Measurements from ENCODE around the gene GARS1. TPM values are rescaled to one million over a fixed set of nuclear protein-coding genes. Genes with fewer than 3 reads are reported as not detected.

GARS1 gene, protein sequence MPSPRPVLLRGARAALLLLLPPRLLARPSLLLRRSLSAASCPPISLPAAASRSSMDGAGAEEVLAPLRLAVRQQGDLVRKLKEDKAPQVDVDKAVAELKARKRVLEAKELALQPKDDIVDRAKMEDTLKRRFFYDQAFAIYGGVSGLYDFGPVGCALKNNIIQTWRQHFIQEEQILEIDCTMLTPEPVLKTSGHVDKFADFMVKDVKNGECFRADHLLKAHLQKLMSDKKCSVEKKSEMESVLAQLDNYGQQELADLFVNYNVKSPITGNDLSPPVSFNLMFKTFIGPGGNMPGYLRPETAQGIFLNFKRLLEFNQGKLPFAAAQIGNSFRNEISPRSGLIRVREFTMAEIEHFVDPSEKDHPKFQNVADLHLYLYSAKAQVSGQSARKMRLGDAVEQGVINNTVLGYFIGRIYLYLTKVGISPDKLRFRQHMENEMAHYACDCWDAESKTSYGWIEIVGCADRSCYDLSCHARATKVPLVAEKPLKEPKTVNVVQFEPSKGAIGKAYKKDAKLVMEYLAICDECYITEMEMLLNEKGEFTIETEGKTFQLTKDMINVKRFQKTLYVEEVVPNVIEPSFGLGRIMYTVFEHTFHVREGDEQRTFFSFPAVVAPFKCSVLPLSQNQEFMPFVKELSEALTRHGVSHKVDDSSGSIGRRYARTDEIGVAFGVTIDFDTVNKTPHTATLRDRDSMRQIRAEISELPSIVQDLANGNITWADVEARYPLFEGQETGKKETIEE
- total RNA-seq (2022; extraction: Qiagen RNA extraction): 121 to 162 TPM (median 136 TPM) in 5 replicates

DNA sequence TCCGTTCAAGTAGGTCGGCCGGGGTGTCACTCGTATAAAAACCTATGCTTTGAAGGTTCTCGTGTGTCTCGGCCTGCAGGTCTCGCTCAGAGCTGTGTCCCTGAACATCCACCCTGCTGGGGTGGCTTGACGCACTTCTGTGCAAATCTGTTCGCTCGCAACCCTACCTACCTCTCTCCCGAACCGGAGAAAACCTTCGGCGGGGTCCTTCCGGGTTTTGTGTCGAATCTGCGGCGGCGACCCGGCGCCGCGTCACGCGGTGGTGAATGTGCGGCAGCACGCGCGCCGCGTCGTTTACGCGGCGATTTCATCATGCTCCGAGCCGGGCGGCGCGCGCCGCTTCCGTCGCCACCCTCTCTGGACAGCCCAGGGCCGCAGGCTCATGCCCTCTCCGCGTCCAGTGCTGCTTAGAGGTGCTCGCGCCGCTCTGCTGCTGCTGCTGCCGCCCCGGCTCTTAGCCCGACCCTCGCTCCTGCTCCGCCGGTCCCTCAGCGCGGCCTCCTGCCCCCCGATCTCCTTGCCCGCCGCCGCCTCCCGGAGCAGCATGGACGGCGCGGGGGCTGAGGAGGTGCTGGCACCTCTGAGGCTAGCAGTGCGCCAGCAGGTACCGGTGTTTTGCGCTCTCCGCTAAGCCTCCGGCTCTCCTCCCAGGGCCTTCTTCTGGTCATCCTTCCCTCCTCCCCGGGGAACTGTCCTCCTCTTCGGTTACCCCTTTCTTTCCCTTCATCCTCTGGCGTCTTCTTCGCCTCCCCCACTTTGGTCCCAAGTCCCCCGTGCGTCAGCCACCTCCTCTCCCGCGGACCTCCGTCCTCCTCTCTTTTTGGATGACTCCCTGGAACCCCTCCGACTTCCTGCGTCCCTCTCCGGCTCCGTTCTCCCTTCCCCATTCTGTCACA is at the start of gene GARS1:
Gene GARS1 (plus strand): TSS at position 339 of the 896 bp plus-strand sequence. CDS start 44 bp downstream, at position 383.

DNA sequence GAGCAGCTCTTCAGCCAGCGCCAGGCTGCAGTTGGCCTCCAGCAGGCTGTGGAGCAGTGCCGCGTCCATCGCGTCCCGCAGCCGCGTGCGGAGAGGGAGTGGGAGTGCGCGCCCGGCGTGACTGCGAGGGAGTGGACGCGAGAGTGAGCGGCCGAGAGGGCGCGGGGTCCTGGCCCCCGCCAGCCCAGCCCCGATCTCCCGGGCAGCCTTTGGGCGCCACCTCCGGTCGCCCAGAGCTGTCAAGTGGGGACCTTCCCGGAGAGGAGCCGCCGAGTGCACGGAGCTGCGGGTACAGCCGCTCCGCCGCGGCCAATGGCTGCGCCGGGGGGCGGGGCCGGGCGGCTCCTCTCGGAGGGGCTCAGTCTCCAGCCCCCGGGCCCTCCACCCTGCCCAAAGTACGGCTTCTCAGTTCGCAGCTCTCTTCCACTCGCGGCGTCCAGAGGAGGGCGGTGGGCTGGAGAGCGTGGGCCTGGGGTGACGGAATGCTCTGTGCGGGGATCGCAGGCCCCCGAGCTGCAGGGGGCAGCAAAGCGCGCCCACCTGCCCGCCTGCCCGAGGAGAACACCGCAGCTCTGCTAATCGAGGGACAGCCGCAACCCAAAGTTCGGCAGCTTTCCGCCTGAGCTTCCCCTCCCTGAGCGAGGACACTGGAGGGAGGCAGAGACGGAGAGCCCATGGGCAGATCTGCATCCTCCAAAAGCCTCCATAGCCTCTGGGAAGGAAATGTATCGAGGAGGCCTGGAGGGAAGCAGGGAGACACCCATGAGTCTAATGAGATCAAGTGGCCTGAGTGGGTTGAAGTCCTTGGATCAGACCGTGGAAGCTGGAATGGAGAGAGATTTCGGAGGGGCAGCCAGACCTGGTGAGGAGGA is 87.8 kb downstream of the GARS1 start, which contains the start of gene CRHR2:
Gene CRHR2 (minus strand): TSS at position 245 of the 872 bp plus-strand sequence. CDS start 176 bp downstream, at position 69.

Other genes with a start within 250 kb of the GARS1 start
- 5.9 to 8.4 TPM (median 7.3 TPM) in 5 replicates for gene NOD1, start 116.1 kb upstream of the GARS1 start, total RNA-seq (2022; extraction: Qiagen RNA extraction)
- 67.8 to 83.9 TPM (median 73.8 TPM) in 5 replicates for gene GGCT, start 90.0 kb upstream of the GARS1 start, total RNA-seq (2022; extraction: Qiagen RNA extraction)
- gene CRHR2, start 87.6 kb downstream of the GARS1 start, total RNA-seq (2022; extraction: Qiagen RNA extraction): 0.05 to 0.08 TPM (median 0.05 TPM) in 4 of 5 replicates, not detected in the other
- not detected in 5 replicates for gene INMT, start 157.3 kb downstream of the GARS1 start, total RNA-seq (2022; extraction: Qiagen RNA extraction)
- gene MINDY4, start 176.5 kb downstream of the GARS1 start, total RNA-seq (2022; extraction: Qiagen RNA extraction): 2.5 to 2.8 TPM (median 2.7 TPM) in 5 replicates

All from A549 treated with Mapracorat at 1 μM for 4 hours (cell line).